Testis (tissue), 2 donors: ENCODE measurements around the gene PPP2R5B.

ENCODE experiments used
- CTCF ChIP-seq, 3 experiments: fragments of 450-650 bp in 2 of 3; fragments of 200-600 bp in 1 of 3; sonication (generic) in 1 of 3; IDR thresholded peaks; one replicate each; pipeline ENCODE4 v1.5.1; 2016 to 2019; ENCODE audit warnings: antibody characterized with exemption in 3 of 3, mild to moderate bottlenecking in 2 of 3, moderate library complexity in 1 of 3
- POLR2A ChIP-seq: fragments of 450-650 bp; IDR thresholded peaks from one replicate; pipeline ENCODE4 v1.6.1; 2017; ENCODE audit warnings: antibody characterized with exemption, mild to moderate bottlenecking, moderate library complexity

GRCh38 chr11:64929625-64930024, 5.1 kb downstream of the PPP2R5B start:
- TF ChIP-seq CTCF (IDR thresholded peaks at IDR 0.05) (no peak), POLR2A (no peak)
